Renal cortex interstitium (tissue), 15 donors: ENCODE measurements around the gene F8A1. TPM values are rescaled to one million over a fixed set of nuclear protein-coding genes. Genes with fewer than 3 reads are reported as not detected.
A peak's percentile ranks its signal among the peaks of the same experiment; 100 is the strongest.
"Not testable (repeated sequence)": the region's sequence is repeated elsewhere in the genome, so short reads cannot be mapped to it uniquely, and the experiment has no call there.

Experiments used
- DNase-seq, 11 donors: peaks; one replicate each; pipeline ENCODE4 v3.0.0-alpha.2; 2013; ENCODE audit warnings: low read depth in 9 of 11, low spot score in 4 of 11; ENCODE audit errors: extremely low read depth in 1 of 11
- long read RNA-seq, 16 experiments: transcript quantifications; one replicate each; lab custom pipeline, GENCODE V29; 2026
- polyA plus RNA-seq, 3 donors: library from polyadenylated mRNA; unstranded; fragments of 120-200 nt; gene quantifications; one replicate each; pipeline ENCODE4 v1.2.1, GENCODE V29; 2013; ENCODE audit not compliant: insufficient read length in 3 of 3

Gene F8A1
- 10 to 100 TPM in 2 of 3 donors, 1 to 10 TPM in 1; 8.5 to 23.9 (median 20.5) TPM for polyA plus RNA-seq
- long read RNA-seq, donor 1, transcript F8A1-201 (1 exons, 1,713 nt): major isoform, 20 of 20 reads
- long read RNA-seq, donor 1, partial matches to known transcripts: 0 of 20 reads
- long read RNA-seq, donor 1, other reads (novel, unspliced or antisense): 0 of 20 reads
- long read RNA-seq, donor 2, transcript F8A1-201 (1 exons, 1,713 nt): major isoform, 27 of 27 reads
- long read RNA-seq, donor 2, partial matches to known transcripts: 0 of 27 reads
- long read RNA-seq, donor 2, other reads (novel, unspliced or antisense): 0 of 27 reads
- long read RNA-seq, donor 3, transcript F8A1-201 (1 exons, 1,713 nt): major isoform, 17 of 17 reads
- long read RNA-seq, donor 3, partial matches to known transcripts: 0 of 17 reads
- long read RNA-seq, donor 3, other reads (novel, unspliced or antisense): 0 of 17 reads
- long read RNA-seq, donor 4, transcript F8A1-201 (1 exons, 1,713 nt): major isoform, 13 of 13 reads
- long read RNA-seq, donor 4, partial matches to known transcripts: 0 of 13 reads
- long read RNA-seq, donor 4, other reads (novel, unspliced or antisense): 0 of 13 reads
- long read RNA-seq, donor 5, transcript F8A1-201 (1 exons, 1,713 nt): major isoform, 49 of 49 reads
- long read RNA-seq, donor 5, partial matches to known transcripts: 0 of 49 reads
- long read RNA-seq, donor 5, other reads (novel, unspliced or antisense): 0 of 49 reads
- long read RNA-seq, donor 6, transcript F8A1-201 (1 exons, 1,713 nt): major isoform, 18 of 18 reads
- long read RNA-seq, donor 6, partial matches to known transcripts: 0 of 18 reads
- long read RNA-seq, donor 6, other reads (novel, unspliced or antisense): 0 of 18 reads
- long read RNA-seq, donor 7, transcript F8A1-201 (1 exons, 1,713 nt): major isoform, 20 of 20 reads
- long read RNA-seq, donor 7, partial matches to known transcripts: 0 of 20 reads
- long read RNA-seq, donor 7, other reads (novel, unspliced or antisense): 0 of 20 reads
- long read RNA-seq, donor 8, transcript F8A1-201 (1 exons, 1,713 nt): major isoform, 25 of 25 reads
- long read RNA-seq, donor 8, partial matches to known transcripts: 0 of 25 reads
- long read RNA-seq, donor 8, other reads (novel, unspliced or antisense): 0 of 25 reads
- long read RNA-seq, donor 9, transcript F8A1-201 (1 exons, 1,713 nt): major isoform, 11 of 11 reads
- long read RNA-seq, donor 9, partial matches to known transcripts: 0 of 11 reads
- long read RNA-seq, donor 9, other reads (novel, unspliced or antisense): 0 of 11 reads
- long read RNA-seq, donor 10, transcript F8A1-201 (1 exons, 1,713 nt): major isoform, 13 of 13 reads
- long read RNA-seq, donor 10, partial matches to known transcripts: 0 of 13 reads
- long read RNA-seq, donor 10, other reads (novel, unspliced or antisense): 0 of 13 reads
- long read RNA-seq, donor 11, transcript F8A1-201 (1 exons, 1,713 nt): major isoform, 6 of 6 reads
- long read RNA-seq, donor 11, partial matches to known transcripts: 0 of 6 reads
- long read RNA-seq, donor 11, other reads (novel, unspliced or antisense): 0 of 6 reads
- long read RNA-seq, donor 12, transcript F8A1-201 (1 exons, 1,713 nt): major isoform, 12 of 12 reads
- long read RNA-seq, donor 12, partial matches to known transcripts: 0 of 12 reads
- long read RNA-seq, donor 12, other reads (novel, unspliced or antisense): 0 of 12 reads
- long read RNA-seq, donor 13, transcript F8A1-201 (1 exons, 1,713 nt): major isoform, 34 of 34 reads
- long read RNA-seq, donor 13, partial matches to known transcripts: 0 of 34 reads
- long read RNA-seq, donor 13, other reads (novel, unspliced or antisense): 0 of 34 reads
- long read RNA-seq, donor 14, transcript F8A1-201 (1 exons, 1,713 nt): major isoform, 13 of 13 reads
- long read RNA-seq, donor 14, partial matches to known transcripts: 0 of 13 reads
- long read RNA-seq, donor 14, other reads (novel, unspliced or antisense): 0 of 13 reads
- long read RNA-seq, donor 15, partial matches to known transcripts: 0 of 4 reads
- long read RNA-seq, donor 15, other reads (novel, unspliced or antisense): 0 of 4 reads
- long read RNA-seq, donor 16, transcript F8A1-201 (1 exons, 1,713 nt): major isoform, 26 of 26 reads
- long read RNA-seq, donor 16, partial matches to known transcripts: 0 of 26 reads
- long read RNA-seq, donor 16, other reads (novel, unspliced or antisense): 0 of 26 reads

DNA sequence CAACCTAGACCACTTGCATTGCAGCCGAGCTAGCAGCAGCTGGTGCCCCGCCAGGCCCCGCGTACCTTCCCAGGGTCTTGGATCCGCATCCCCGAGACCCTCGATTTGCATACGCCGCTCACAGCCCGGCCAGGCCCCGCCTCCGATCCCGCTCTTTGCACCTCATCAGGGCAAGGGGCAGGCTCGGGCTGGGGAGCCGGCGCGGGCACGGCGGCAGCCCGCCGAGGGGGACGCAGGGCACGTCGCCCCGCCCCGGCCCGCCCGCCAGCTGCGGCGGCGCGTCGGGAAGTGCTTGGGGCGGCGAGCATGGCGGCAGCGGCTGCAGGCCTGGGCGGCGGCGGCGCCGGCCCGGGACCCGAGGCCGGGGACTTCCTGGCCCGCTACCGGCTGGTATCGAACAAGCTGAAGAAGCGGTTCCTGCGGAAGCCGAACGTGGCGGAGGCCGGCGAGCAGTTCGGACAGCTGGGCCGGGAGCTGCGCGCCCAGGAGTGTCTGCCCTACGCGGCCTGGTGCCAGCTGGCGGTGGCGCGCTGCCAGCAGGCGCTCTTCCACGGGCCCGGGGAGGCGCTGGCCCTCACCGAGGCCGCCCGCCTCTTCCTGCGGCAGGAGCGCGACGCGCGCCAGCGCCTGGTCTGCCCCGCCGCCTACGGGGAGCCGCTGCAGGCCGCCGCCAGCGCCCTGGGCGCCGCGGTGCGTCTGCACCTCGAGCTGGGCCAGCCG is at the start of gene F8A1:
TSS of gene F8A1 (plus strand) at position 287 of the 720 bp plus-strand sequence. CDS start at position 307, 20 bp downstream.
- DNase-seq: not testable (repeated sequence)

GRCh38 chrX:154840856-154841255 is 45.3 kb upstream of the F8A1 start:
- DNase-seq: peak in 6 of 11 donors; percentile 2 to 12 (median 3)

DNA sequence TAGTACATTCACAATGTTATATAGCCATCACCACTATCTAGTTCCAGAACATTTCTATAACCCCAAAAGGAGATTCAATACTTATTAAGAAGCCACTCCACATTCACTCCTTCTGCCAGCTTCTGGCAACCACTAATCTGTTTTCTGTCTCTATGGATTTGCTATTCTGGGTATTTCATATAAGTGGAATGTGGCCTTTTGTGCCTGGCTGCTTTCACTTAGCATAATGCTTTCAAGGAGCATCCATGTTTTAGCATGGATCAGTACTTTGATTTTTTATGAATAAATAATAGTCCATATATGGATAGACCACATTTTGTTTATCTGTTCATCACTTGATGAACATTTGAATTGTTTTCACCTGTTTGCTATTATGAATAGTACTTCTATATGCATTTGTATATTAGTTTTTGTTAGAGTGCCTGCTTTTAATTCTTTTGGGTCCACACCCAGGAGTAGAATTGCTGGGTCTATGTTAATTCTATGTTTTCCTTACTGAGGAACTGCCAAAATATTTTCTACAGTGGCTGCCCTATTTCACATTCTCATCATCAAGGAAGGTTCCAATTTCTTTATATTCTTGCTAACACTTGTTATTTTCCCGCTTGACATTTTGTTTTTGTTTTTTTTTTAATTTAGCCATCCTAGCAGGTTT is 35.1 kb upstream of the F8A1 start:
- no peak for DNase-seq

DNA sequence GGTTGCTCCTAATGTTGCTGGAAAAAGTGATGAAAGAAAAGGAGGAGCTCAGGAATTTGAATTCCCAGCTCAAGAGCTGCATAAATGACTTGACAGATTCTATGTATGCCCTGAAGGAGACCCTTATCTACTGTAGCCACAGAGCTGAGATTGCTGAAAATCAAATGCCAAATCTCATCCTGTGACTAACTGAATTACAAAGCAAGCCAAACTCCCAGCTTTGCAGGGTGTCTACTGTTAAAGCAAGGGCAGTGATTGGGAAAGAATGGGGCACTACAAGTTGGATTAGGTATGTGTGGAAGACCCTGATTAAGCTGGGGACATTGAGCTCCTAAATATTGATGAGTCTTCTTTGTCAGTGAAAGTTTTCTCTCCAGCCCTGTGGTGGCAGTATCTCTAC is 30.9 kb upstream of the F8A1 start:
- no peak for DNase-seq

DNA sequence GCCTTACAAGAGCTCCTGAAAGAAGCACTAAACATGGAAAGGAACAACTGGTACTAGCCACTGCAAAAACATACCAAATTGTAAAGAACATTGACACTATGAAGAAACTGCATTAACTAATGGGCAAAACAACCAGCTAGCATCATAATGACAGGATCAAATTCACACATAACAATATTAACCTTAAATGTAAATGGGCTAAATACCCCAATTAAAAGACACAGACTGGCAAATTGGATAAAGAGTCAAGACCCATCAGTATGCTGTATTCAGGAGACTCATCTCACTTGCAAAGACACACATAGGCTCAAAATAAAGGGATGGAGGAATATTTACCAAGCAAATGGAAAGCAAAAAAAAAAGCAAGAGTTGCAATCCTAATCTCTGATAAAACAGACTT is 17.6 kb upstream of the F8A1 start:
- not testable (repeated sequence) for DNase-seq

- DNase-seq: no peak
Observed at GRCh38 chrX:154873329-154873728, 12.8 kb upstream of the F8A1 start.

GRCh38 chrX:154884069-154884468 is 2.1 kb upstream of the F8A1 start:
- not testable (repeated sequence) for DNase-seq

DNA sequence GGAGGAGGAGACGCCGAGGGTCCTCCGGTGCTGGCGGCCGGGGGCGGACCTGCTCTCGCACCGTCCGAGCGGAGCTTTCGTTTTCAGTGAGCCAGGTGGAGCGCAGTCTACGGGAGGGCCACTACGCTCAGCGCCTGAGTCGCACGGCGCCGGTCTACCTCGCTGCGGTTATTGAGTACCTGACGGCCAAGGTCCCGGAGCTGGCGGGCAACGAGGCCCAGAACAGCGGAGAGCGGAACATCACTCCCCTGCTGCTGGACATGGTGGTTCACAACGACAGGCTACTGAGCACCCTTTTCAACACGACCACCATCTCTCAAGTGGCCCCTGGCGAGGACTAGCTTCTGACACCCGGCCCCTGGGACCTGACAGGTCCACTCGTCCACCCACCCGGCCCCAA is 1.1 kb upstream of the F8A1 start:
- not testable (repeated sequence) for DNase-seq

DNA sequence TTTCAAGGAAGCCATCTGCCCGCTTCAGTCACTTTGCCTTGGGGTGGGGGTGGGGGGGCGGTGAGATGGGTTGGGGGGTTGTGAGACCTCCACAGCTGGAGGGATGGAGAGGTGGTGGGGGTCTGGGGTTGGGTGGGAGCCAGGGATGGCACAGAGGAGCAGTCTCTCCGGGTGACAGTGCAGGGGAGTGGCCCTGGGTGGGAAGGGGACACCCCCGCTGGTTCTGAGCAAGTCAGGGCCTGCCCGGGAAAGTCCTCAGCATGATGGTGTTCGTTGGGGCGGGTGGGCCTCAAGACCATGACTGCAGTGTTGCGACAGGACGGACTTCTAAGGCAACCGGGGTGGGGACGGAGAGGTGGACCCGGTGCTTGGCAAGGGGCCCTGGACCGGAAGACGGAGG is 606 bp upstream of the F8A1 start:
- not testable (repeated sequence) for DNase-seq

DNA sequence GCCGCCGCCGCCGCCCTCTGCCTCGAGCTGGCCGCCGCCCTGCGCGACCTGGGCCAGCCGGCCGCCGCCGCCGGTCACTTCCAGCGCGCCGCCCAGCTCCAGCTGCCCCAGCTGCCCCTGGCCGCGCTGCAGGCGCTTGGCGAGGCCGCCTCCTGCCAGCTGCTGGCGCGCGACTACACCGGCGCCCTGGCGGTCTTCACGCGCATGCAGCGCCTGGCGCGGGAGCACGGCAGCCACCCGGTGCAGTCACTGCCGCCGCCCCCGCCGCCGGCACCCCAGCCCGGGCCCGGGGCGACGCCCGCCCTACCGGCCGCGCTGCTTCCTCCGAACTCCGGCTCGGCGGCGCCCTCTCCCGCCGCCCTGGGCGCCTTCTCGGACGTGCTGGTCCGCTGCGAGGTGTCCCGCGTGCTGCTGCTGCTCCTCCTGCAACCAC is 650 bp downstream of the F8A1 start:
- not testable (repeated sequence) for DNase-seq

DNA sequence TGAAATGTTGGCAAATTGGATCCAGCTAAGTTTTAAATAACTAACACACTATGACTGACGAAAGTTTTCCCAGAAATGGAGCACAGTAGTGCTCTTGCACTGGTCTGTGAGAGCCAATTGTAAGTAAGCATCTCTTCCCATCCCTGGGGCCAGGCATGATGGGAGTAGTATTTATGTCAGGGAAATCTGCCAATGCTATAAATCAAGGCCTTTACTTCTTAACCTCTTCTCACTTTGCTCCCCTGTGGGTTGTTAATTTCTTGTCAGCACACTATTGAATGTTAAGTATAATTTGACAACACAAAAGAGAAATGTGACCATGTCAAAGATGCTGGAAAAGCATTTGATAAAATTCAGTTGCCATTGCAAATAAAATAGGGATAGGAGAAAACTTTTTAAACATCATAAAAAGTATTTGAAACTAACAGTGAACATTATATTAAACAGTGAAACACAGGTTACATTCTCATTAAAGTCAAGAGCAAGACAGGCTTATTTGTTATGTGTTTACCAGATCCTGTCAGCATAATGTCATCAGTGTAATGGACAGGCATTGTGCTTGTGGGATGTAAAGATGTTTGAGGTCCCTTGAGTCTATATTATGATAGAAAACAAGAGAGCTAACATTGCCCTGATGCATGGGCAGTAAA is 5.0 kb downstream of the F8A1 start:
- DNase-seq: peak in 2 of 11 donors; percentile 3 to 8

- DNase-seq: no peak
Observed at GRCh38 chrX:154892296-154892695, 6.1 kb downstream of the F8A1 start.

- DNase-seq: no peak
Observed at GRCh38 chrX:154900323-154900722, 14.2 kb downstream of the F8A1 start.

- DNase-seq: no peak
Observed at GRCh38 chrX:154902408-154902807, 16.3 kb downstream of the F8A1 start.

GRCh38 chrX:154908821-154909220 is 22.7 kb downstream of the F8A1 start:
- no peak for DNase-seq

- not testable (repeated sequence) for DNase-seq
Observed at GRCh38 chrX:154910048-154910447, 23.9 kb downstream of the F8A1 start.
